DND-41 (cell line): ENCODE data around the gene GOLGA3.
"Not testable (repeated sequence)": the region's sequence is repeated elsewhere in the genome, so short reads cannot be mapped to it uniquely, and the experiment has no call there.

Experiments
- ATAC-seq: fragments of 200-7000 bp; cut with Tn5 transposase; 3 replicates; pipeline ENCODE4 v1.9.1; 2021; ENCODE audit warnings: low read depth; ENCODE audit not compliant: insufficient read depth
- DNase-seq: peaks from one replicate; pipeline ENCODE4 v3.0.0-alpha.2; 2020
- H2AFZ ChIP-seq: 2 replicates; pipeline ENCODE4 v1.6.0; 2012; ENCODE audit warnings: low read depth, low read length
- H3K27ac ChIP-seq: 2 replicates; pipeline ENCODE4 v1.5.1; 2012; ENCODE audit warnings: low read length, inconsistent platforms
- H3K27me3 ChIP-seq: fragments of 200-600 bp; sonication (generic); 2 replicates; pipeline ENCODE4 v1.6.0; 2012; ENCODE audit warnings: low read length, mild to moderate bottlenecking, inconsistent platforms; ENCODE audit not compliant: insufficient read depth, poor library complexity
- H3K36me3 ChIP-seq: 2 replicates; pipeline ENCODE4 v1.5.1; 2012; ENCODE audit warnings: low read length, inconsistent platforms; ENCODE audit not compliant: insufficient read depth
- H3K4me1 ChIP-seq: 2 replicates; pipeline ENCODE4 v1.5.1; 2012; ENCODE audit warnings: mild to moderate bottlenecking, low read length; ENCODE audit not compliant: insufficient read depth
- H3K4me2 ChIP-seq: 2 replicates; pipeline ENCODE4 v1.6.0; 2012; ENCODE audit warnings: mild to moderate bottlenecking, moderate library complexity, low read length, inconsistent platforms; ENCODE audit not compliant: insufficient read depth
- H3K4me3 ChIP-seq, 2 experiments: fragments of 200-600 bp in 1 of 2; shearing (Covaris generic) in 1 of 2; 2 replicates each; pipeline ENCODE4 v1.5.1; 2012 to 2016; ENCODE audit warnings: inconsistent platforms in 2 of 2, low read length in 2 of 2, mild to moderate bottlenecking in 2 of 2, low read depth in 1 of 2, moderate library complexity in 1 of 2
- H3K79me2 ChIP-seq: 2 replicates; pipeline ENCODE4 v1.6.0; 2012; ENCODE audit warnings: low read length, inconsistent platforms; ENCODE audit not compliant: insufficient read depth
- H3K9ac ChIP-seq: 2 replicates; pipeline ENCODE4 v1.6.0; 2012; ENCODE audit warnings: low read depth, mild to moderate bottlenecking, inconsistent platforms, low read length, moderate library complexity
- H3K9me3 ChIP-seq: 2 replicates; pipeline ENCODE4 v1.5.1; 2012; ENCODE audit warnings: low read length, moderate library complexity, mild to moderate bottlenecking, inconsistent platforms; ENCODE audit not compliant: insufficient read depth, severe bottlenecking
- H4K20me1 ChIP-seq: 2 replicates; pipeline ENCODE4 v1.6.0; 2012; ENCODE audit warnings: low read length; ENCODE audit not compliant: insufficient read depth
- EZH2 ChIP-seq: IDR thresholded peaks from 3 replicates; pipeline ENCODE4 v1.6.1; 2012; ENCODE audit warnings: borderline replicate concordance, low read depth, mild to moderate bottlenecking, moderate library complexity, low read length, inconsistent platforms; ENCODE audit not compliant: severe bottlenecking
- TF ChIP-seq, protein P1 (sequence below): IDR thresholded peaks from 2 replicates; pipeline ENCODE4 v1.5.1; 2012; ENCODE audit warnings: borderline replicate concordance, low read length, moderate library complexity, mild to moderate bottlenecking; ENCODE audit not compliant: poor library complexity, severe bottlenecking; ENCODE audit errors: extremely low read depth

GOLGA3 gene

DNA sequence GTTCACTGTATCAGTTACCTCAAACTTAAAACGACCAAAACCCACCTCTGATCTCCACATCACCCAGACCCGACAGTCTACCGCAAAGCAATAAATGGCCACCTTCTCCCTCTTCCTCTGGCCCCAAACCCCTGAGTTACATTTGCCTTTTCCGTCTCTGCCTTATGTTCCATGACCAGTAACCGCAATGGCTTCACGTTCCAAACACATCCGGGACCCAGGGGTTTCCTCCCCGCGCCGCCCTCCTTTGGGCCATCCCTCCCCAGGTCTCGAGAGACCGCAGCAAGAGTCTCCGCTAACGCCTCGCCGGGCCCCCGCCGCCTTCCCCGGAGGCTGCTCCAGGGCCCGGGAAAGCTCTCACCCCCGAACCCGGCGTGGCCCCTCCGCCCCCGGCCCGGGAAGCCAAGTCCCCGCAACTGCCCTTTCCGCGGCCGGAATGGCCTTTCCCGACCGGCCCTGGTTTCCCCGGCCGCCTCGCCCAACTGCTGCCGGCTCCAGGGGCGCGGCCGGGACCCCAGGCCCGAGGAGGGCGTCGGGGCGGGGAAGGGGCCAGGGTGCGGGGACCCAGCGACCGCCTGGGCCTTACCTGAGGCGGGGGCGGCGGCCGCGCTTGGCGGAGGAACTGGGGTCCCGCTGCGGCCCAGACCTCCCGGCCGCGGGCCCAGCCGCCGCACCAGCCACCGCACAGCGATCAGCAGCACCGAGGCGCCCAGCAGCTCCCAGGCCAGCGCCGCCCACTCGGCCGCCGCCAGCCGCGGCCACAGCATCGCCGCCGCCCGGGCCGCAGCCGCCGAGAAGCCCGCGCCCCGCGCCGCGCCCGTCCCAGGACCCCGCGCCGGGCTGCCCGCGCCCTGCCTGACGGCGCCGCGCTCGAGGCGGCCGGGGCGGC lies 67.4 kb downstream of the GOLGA3 start, which contains the start of gene ANKLE2:
Gene ANKLE2, minus strand, starts transcription at position 801 of the 889 bp plus-strand sequence. Its CDS starts 34 bp downstream, at position 767.
- H3K4me1 ChIP-seq = peaks cover 27% of the 10 kb centered on the region
- no peaks in the 10 kb centered on the region for H3K9me3 ChIP-seq
- H3K79me2 ChIP-seq = peaks cover 64% of the 10 kb centered on the region
- H3K27ac ChIP-seq = peak within 1 kb of the TSS; percentile 93
- peak within 1 kb of the TSS; percentile 100 for H3K9ac ChIP-seq
- peak; percentile 81 for DNase-seq
- peak within 1 kb of the TSS; percentile 92 for H3K4me2 ChIP-seq
- H2AFZ ChIP-seq = peak within 1 kb of the TSS; percentile 97
- H4K20me1 ChIP-seq = peaks cover 41% of the 10 kb centered on the region
- H3K27me3 ChIP-seq = no peaks in the 10 kb centered on the region
- H3K36me3 ChIP-seq = peaks cover 38% of the 10 kb centered on the region
- peak; percentile 66 for ATAC-seq
- H3K4me3 ChIP-seq = peak within 1 kb of the TSS; percentile 67 to 96
- TF ChIP-seq, protein P1, sequence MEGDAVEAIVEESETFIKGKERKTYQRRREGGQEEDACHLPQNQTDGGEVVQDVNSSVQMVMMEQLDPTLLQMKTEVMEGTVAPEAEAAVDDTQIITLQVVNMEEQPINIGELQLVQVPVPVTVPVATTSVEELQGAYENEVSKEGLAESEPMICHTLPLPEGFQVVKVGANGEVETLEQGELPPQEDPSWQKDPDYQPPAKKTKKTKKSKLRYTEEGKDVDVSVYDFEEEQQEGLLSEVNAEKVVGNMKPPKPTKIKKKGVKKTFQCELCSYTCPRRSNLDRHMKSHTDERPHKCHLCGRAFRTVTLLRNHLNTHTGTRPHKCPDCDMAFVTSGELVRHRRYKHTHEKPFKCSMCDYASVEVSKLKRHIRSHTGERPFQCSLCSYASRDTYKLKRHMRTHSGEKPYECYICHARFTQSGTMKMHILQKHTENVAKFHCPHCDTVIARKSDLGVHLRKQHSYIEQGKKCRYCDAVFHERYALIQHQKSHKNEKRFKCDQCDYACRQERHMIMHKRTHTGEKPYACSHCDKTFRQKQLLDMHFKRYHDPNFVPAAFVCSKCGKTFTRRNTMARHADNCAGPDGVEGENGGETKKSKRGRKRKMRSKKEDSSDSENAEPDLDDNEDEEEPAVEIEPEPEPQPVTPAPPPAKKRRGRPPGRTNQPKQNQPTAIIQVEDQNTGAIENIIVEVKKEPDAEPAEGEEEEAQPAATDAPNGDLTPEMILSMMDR = no peak
- TF ChIP-seq EZH2 = no peak

DNA sequence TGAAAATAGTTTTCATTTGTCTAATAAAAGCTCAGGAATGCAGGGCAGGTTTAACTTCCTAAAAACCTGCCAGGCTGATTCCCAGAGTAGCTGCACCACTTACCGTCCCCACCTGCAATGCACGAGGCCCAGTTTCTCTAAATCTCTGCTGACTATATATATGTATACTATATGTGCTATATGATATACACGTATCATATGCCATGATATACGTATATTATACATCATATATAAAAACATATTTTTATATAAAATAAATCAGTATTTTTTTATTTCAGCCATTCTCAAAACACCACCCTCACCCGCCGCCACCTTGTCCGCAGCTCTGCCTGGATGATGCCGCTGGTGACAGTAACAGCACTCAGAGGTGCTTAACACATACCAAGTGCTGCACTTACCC lies 69.3 kb downstream of the GOLGA3 start:
- Histone ChIP-seq H4K20me1 (peaks cover 47% of the 10 kb centered on the region), H3K4me1 (peaks cover 27% of the 10 kb centered on the region), H3K9me3 (no peaks in the 10 kb centered on the region), H3K36me3 (peaks cover 56% of the 10 kb centered on the region), H3K4me2 (peak overlapping the region; percentile 92; the same call in 1 of the 2 replicates), H3K79me2 (peaks cover 83% of the 10 kb centered on the region), H3K4me3 (no peak overlapping the region; a peak in 1 of 4 replicates), H3K27ac (no peak overlapping the region), H3K9ac (no peak overlapping the region), H2AFZ (no peak overlapping the region), H3K27me3 (no peaks in the 10 kb centered on the region)
- ATAC-seq (no peak), DNase-seq (no peak)
- no peak for TF ChIP-seq EZH2
- TF ChIP-seq, protein P1 = no peak

DNA sequence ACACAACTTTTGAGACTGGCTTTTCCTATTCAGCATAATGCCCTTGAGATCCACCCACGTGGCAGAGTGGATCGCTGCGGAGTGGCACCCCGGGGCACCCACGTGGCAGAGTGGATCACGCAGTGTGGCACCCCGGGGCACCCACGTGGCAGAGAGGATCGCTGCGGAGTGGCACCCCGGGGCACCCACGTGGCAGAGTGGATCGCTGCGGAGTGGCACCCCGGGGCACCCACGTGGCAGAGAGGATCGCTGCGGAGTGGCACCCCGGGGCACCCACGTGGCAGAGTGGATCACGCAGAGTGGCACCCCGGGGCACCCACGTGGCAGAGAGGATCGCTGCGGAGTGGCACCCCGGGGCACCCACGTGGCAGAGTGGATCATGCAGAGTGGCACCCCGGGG lies 69.8 kb downstream of the GOLGA3 start:
- not testable (repeated sequence) for H2AFZ ChIP-seq, H3K4me3 ChIP-seq, H3K9ac ChIP-seq, DNase-seq, ATAC-seq, H3K27me3 ChIP-seq, H3K4me2 ChIP-seq, H3K9me3 ChIP-seq, H3K27ac ChIP-seq
- Histone ChIP-seq H4K20me1 (peaks cover 47% of the 10 kb centered on the region), H3K36me3 (peaks cover 59% of the 10 kb centered on the region), H3K79me2 (peaks cover 86% of the 10 kb centered on the region), H3K4me1 (peaks cover 27% of the 10 kb centered on the region)
